SK-N-SH (cell line): ENCODE data around the gene SH3D21. TPM values are rescaled to one million over a fixed set of nuclear protein-coding genes. Genes with fewer than 3 reads are reported as not detected.

ENCODE experiments used
- CTCF ChIA-PET: fragments of 300-600, 350-600 bp; formaldehyde crosslinking; extraction: SDS; loops from one replicate; lab custom pipeline; 2021; lab: Yijun Ruan, JAX
- POLR2A ChIA-PET: fragments of 350-600 bp; sonication (Branson Sonifier 250); formaldehyde crosslinking; extraction: SDS; loops from one replicate; lab custom pipeline; 2020; ENCODE audit warnings: antibody characterized with exemption, inconsistent platforms; lab: Yijun Ruan, JAX
- DNase-seq: peaks from one replicate; pipeline ENCODE4 v3.0.0; 2012
- H2AFZ ChIP-seq: fragments of 200-600 bp; sonication (generic); 2 replicates; pipeline ENCODE4 v1.8.1; 2016; ENCODE audit warnings: antibody characterized with exemption, mild to moderate bottlenecking, low read depth
- H3F3A ChIP-seq: fragments of 200-600 bp; sonication (generic); replicated peaks from 2 replicates; pipeline ENCODE3; 2016; ENCODE audit warnings: antibody characterized with exemption, mild to moderate bottlenecking; ENCODE audit not compliant: insufficient read depth
- H3K27ac ChIP-seq, 2 experiments: fragments of 200-500 bp in 1 of 2; fragments of 200-600 bp in 1 of 2; sonication (Bioruptor generic) in 1 of 2; sonication (generic), shearing (Covaris generic) in 1 of 2; 2 replicates each; pipeline versions ENCODE4 v1.5.1 to v1.6.1; 2014 to 2016; ENCODE audit warnings: low read depth in 2 of 2, inconsistent platforms in 1 of 2, low read length in 1 of 2, mild to moderate bottlenecking in 1 of 2, mixed read lengths in 1 of 2
- H3K27me3 ChIP-seq: fragments of 200-600 bp; sonication (generic), shearing (Covaris generic); 2 replicates; pipeline ENCODE4 v1.6.1; 2016; ENCODE audit warnings: mixed run types; ENCODE audit not compliant: insufficient read depth
- H3K36me3 ChIP-seq, 2 experiments: fragments of 200-500 bp in 1 of 2; fragments of 200-600 bp in 1 of 2; sonication (Bioruptor generic) in 1 of 2; sonication (generic) in 1 of 2; replicated peaks in 1 of 2; 2 replicates each; pipeline versions ENCODE3 to v1.5.1; 2014 to 2016; ENCODE audit warnings: low read length in 1 of 2, mild to moderate bottlenecking in 1 of 2; ENCODE audit not compliant: insufficient read depth in 2 of 2, control insufficient read depth in 1 of 2
- H3K4me1 ChIP-seq, 2 experiments: fragments of 200-500 bp in 1 of 2; fragments of 200-600 bp in 1 of 2; sonication (Bioruptor generic) in 1 of 2; sonication (generic), shearing (Covaris generic) in 1 of 2; 2 replicates each; pipeline versions ENCODE4 v1.5.1 to v1.6.1; 2014 to 2016; ENCODE audit warnings: low read depth in 1 of 2, low read length in 1 of 2, mixed run types in 1 of 2; ENCODE audit not compliant: insufficient read depth in 2 of 2, control insufficient read depth in 1 of 2
- H3K4me2 ChIP-seq: fragments of 200-600 bp; sonication (generic), shearing (Covaris generic); 2 replicates; pipeline ENCODE4 v1.6.1; 2017; ENCODE audit warnings: mixed run types
- H3K4me3 ChIP-seq, 2 experiments: fragments of 200-500 bp in 1 of 2; fragments of 200-600 bp in 1 of 2; sonication (Bioruptor generic) in 1 of 2; sonication (generic), shearing (Covaris generic) in 1 of 2; 2 replicates each; pipeline versions ENCODE4 v1.5.1 to v1.8.1; 2014 to 2016; ENCODE audit warnings: low read depth in 2 of 2, inconsistent platforms in 1 of 2, low read length in 1 of 2, mild to moderate bottlenecking in 1 of 2, mixed read lengths in 1 of 2, moderate library complexity in 1 of 2
- H3K79me2 ChIP-seq: fragments of 200-600 bp; sonication (generic); 2 replicates; pipeline ENCODE4 v1.8.1; 2017; ENCODE audit warnings: mild to moderate bottlenecking; ENCODE audit not compliant: insufficient read depth
- H3K9ac ChIP-seq: fragments of 200-600 bp; sonication (generic); 2 replicates; pipeline ENCODE4 v1.6.1; 2017; ENCODE audit warnings: mixed run types
- H3K9me2 ChIP-seq: fragments of 200-600 bp; sonication (generic); 2 replicates; pipeline ENCODE4 v1.6.1; 2017; ENCODE audit warnings: mixed run types
- H3K9me3 ChIP-seq: fragments of 200-600 bp; sonication (generic); 2 replicates; pipeline ENCODE4 v1.6.1; 2017; ENCODE audit warnings: mixed run types, mild to moderate bottlenecking, moderate library complexity
- H4K20me1 ChIP-seq: fragments of 200-600 bp; sonication (generic); 2 replicates; pipeline ENCODE4 v1.6.1; 2017; ENCODE audit warnings: mild to moderate bottlenecking, mixed run types; ENCODE audit not compliant: insufficient read depth
- CHD2 ChIP-seq: fragments of 150-350 bp; IDR thresholded peaks from 2 replicates; pipeline ENCODE4 v1.6.1; 2018; ENCODE audit warnings: low read length; ENCODE audit not compliant: partially characterized antibody
- CTCF ChIP-seq: fragments of 200-600 bp; sonication (generic); IDR thresholded peaks from 2 replicates; pipeline ENCODE4 v1.6.1; 2017; ENCODE audit warnings: antibody characterized with exemption, mild to moderate bottlenecking, moderate library complexity
- FOXJ3 ChIP-seq: sonication (generic); formaldehyde crosslinking; IDR thresholded peaks from 2 replicates; pipeline ENCODE4 v1.5.1; 2020; ENCODE audit warnings: mild to moderate bottlenecking, missing genetic modification reagents
- GABPA ChIP-seq: IDR thresholded peaks from 2 replicates; pipeline ENCODE4 v1.4.0; 2012; ENCODE audit warnings: low read depth, mild to moderate bottlenecking
- GATA2 ChIP-seq: sonication (generic); formaldehyde crosslinking; IDR thresholded peaks from 2 replicates; pipeline ENCODE4 v1.5.0; 2020; ENCODE audit warnings: mild to moderate bottlenecking, missing genetic modification reagents
- MAX ChIP-seq: IDR thresholded peaks from 2 replicates; pipeline ENCODE4 v1.4.0; 2012; ENCODE audit warnings: low read depth
- MEF2A ChIP-seq: IDR thresholded peaks from 2 replicates; pipeline ENCODE4 v1.4.0; 2012; ENCODE audit warnings: low read depth, borderline replicate concordance
- MXI1 ChIP-seq: IDR thresholded peaks from 2 replicates; pipeline ENCODE4 v1.6.1; 2012; ENCODE audit warnings: mild to moderate bottlenecking, low read depth, low read length, improper control_type of control experiment
- NFIC ChIP-seq: IDR thresholded peaks from 2 replicates; pipeline ENCODE4 v1.4.0; 2012; ENCODE audit warnings: borderline replicate concordance
- RAD21 ChIP-seq: IDR thresholded peaks from 2 replicates; pipeline ENCODE4 v1.6.1; 2012; ENCODE audit warnings: mild to moderate bottlenecking, low read length
- RCOR1 ChIP-seq: fragments of 150-350 bp; IDR thresholded peaks from 2 replicates; pipeline ENCODE4 v1.6.1; 2017; ENCODE audit warnings: antibody characterized with exemption, low read length
- RXRA ChIP-seq: IDR thresholded peaks from 2 replicates; pipeline ENCODE4 v1.4.0; 2012; ENCODE audit warnings: low read depth, mild to moderate bottlenecking, borderline replicate concordance
- TAF1 ChIP-seq: IDR thresholded peaks from 2 replicates; pipeline ENCODE4 v1.6.1; 2012; ENCODE audit warnings: low read depth, mild to moderate bottlenecking, low read length, moderate library complexity, borderline replicate concordance
- TEAD4 ChIP-seq: IDR thresholded peaks from 2 replicates; pipeline ENCODE4 v1.4.0; 2012; ENCODE audit warnings: mild to moderate bottlenecking, borderline replicate concordance; ENCODE audit not compliant: insufficient read depth
- WGBS: methylation state at CpG from one replicate; pipeline ENCODE4 v1.1.6; 2017; ENCODE audit warnings: low lambda C conversion rate; 5-methylcytosine and 5-hydroxymethylcytosine counted together
- polyA plus RNA-seq, 3 experiments: library from polyadenylated mRNA; depleted of rRNA; stranded (reverse); fragments of >200 nt; gene quantifications; 2 replicates each; pipeline ENCODE4 v1.2.3, GENCODE V29; 2012
- TF ChIP-seq, protein P1 (sequence below): fragments of 150-350 bp; IDR thresholded peaks from 2 replicates; pipeline ENCODE4 v1.6.1; 2016; ENCODE audit warnings: mild to moderate bottlenecking, low read depth, low read length

The SH3D21 gene
- polyA plus RNA-seq, 1 of the 3 experiments (the other 2 are of a cell fraction), result 1.6 TPM

DNA sequence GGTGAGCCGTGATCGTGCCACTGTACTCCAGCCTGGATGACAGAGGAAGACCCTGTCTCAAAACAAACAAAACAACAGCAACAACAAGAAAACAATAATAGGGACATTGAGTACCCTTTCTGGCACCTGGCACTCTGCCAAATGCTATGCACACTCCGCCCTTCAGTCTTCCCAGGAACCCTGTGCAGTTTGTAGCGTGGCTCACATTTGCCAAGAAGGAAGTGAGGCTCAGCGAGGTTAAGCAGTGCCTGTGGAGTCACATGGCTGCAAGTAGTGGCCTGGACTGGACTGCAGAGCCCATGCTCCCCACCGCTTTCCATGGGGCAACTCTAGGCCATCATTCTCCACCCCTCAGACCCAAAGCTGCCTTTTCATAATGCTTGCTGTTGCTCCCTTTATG lies 22.5 kb downstream of the SH3D21 start:
- H3K9ac ChIP-seq, result no peak overlapping the region
- no peak overlapping the region for H3K4me2 ChIP-seq
- no peaks in the 10 kb centered on the region for H3F3A ChIP-seq
- no peak overlapping the region for H3K4me3 ChIP-seq
- H3K4me1 ChIP-seq, result peaks cover 8% of the 10 kb centered on the region in 2 experiments; a peak in 1 of 4 replicates
- TF ChIP-seq CHD2, result no peak
- TF ChIP-seq NFIC, result peak; percentile 45
- TF ChIP-seq, all 33 proteins: peak for 1
- POLR2A ChIA-PET, result no interaction called here
- CTCF ChIA-PET, result interaction anchor here (1.5 kb wide), 1 partner anchor 14 kb away, joined by 8 read pairs; no protein-coding TSS in a partner anchor
- no peak overlapping the region for H3K27ac ChIP-seq
- no peaks in the 10 kb centered on the region for H4K20me1 ChIP-seq
- no peaks in the 10 kb centered on the region for H3K79me2 ChIP-seq
- H2AFZ ChIP-seq, result no peak overlapping the region
- no peaks in the 10 kb centered on the region for H3K9me3 ChIP-seq
- H3K27me3 ChIP-seq, result no peaks in the 10 kb centered on the region
- 95% methylated on average over 5 of the region's 6 CpGs for WGBS
- no peaks in the 10 kb centered on the region for H3K9me2 ChIP-seq
- H3K36me3 ChIP-seq, result no peaks in the 10 kb centered on the region
- no peak for DNase-seq

GRCh38 chr1:36329817-36330216 lies 23.6 kb downstream of the SH3D21 start:
- H3K9me2 ChIP-seq, result no peaks in the 10 kb centered on the region
- TF ChIP-seq FOXJ3 (CRISPR knock-in tag), result no peak
- H3K27me3 ChIP-seq, result no peaks in the 10 kb centered on the region
- no peak overlapping the region for H3K4me2 ChIP-seq
- no peak overlapping the region for H3K27ac ChIP-seq
- no peaks in the 10 kb centered on the region for H3F3A ChIP-seq
- H3K36me3 ChIP-seq, result no peaks in the 10 kb centered on the region
- no peak for DNase-seq
- H3K9ac ChIP-seq, result no peak overlapping the region
- H3K9me3 ChIP-seq, result no peaks in the 10 kb centered on the region
- H3K4me1 ChIP-seq, result no peaks in the 10 kb centered on the region; a peak in 1 of 4 replicates
- ChIA-PET CTCF (interaction anchor here (1.5 kb wide), 1 partner anchor 13 kb away, joined by 8 read pairs; no protein-coding TSS in a partner anchor), POLR2A (no interaction called here)
- 98% methylated on average over 8 of the region's 9 CpGs for WGBS
- H4K20me1 ChIP-seq, result no peaks in the 10 kb centered on the region
- no peaks in the 10 kb centered on the region for H3K79me2 ChIP-seq
- no peak overlapping the region for H2AFZ ChIP-seq
- no peak overlapping the region for H3K4me3 ChIP-seq

GRCh38 chr1:36330940-36331339 lies 24.8 kb downstream of the SH3D21 start:
- Histone ChIP-seq H3K27ac (no peak overlapping the region), H3K9me2 (no peaks in the 10 kb centered on the region), H3K4me3 (no peak overlapping the region), H3K79me2 (no peaks in the 10 kb centered on the region), H3K9ac (no peak overlapping the region), H3K27me3 (no peaks in the 10 kb centered on the region), H3F3A (no peaks in the 10 kb centered on the region), H4K20me1 (no peaks in the 10 kb centered on the region), H3K36me3 (no peaks in the 10 kb centered on the region), H3K4me1 (no peaks in the 10 kb centered on the region; a peak in 1 of 4 replicates), H3K9me3 (no peaks in the 10 kb centered on the region), H2AFZ (no peak overlapping the region), H3K4me2 (no peak overlapping the region)
- CTCF ChIA-PET, result interaction anchor here (1.3 kb wide), 1 partner anchor 38 kb away, joined by 7 read pairs; no protein-coding TSS in a partner anchor
- TF ChIP-seq MAX (no peak), FOXJ3 (CRISPR knock-in tag) (no peak), TEAD4 (no peak), RAD21 (no peak), TAF1 (no peak), GABPA (no peak), MEF2A (no peak), CTCF (no peak), MXI1 (no peak), RCOR1 (no peak), RXRA (no peak), GATA2 (no peak)
- TF ChIP-seq, protein P1, sequence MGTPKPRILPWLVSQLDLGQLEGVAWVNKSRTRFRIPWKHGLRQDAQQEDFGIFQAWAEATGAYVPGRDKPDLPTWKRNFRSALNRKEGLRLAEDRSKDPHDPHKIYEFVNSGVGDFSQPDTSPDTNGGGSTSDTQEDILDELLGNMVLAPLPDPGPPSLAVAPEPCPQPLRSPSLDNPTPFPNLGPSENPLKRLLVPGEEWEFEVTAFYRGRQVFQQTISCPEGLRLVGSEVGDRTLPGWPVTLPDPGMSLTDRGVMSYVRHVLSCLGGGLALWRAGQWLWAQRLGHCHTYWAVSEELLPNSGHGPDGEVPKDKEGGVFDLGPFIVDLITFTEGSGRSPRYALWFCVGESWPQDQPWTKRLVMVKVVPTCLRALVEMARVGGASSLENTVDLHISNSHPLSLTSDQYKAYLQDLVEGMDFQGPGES, result no peak
- DNase-seq, result no peak
- 96% methylated on average over 15 of the region's 15 CpGs for WGBS
- POLR2A ChIA-PET, result no interaction called here
